AG04449 (cell line): ENCODE data around the gene TMEM178A.
"Not testable (repeated sequence)": the region's sequence is repeated elsewhere in the genome, so short reads cannot be mapped to it uniquely, and the experiment has no call there.

Experiments used
- CTCF ChIA-PET: fragments of 350-600 bp; formaldehyde crosslinking; extraction: SDS; loops from one replicate; lab custom pipeline; 2021; ENCODE audit warnings: antibody characterized with exemption; lab: Yijun Ruan, JAX
- POLR2A ChIA-PET: fragments of 400-600, 350-600 bp; formaldehyde crosslinking; extraction: SDS; loops from one replicate; lab custom pipeline; 2020; ENCODE audit warnings: antibody characterized with exemption, inconsistent platforms; lab: Yijun Ruan, JAX
- DNase-seq: peaks from one replicate; pipeline ENCODE4 v3.0.0-alpha.2; 2010; ENCODE audit warnings: low read depth, low spot score
- H3K4me3 ChIP-seq: 2 replicates; pipeline ENCODE4 v1.5.1; 2011; ENCODE audit warnings: low read depth, mild to moderate bottlenecking, control low read depth, low read length
- TF ChIP-seq, protein P1 (sequence below): IDR thresholded peaks from one replicate; pipeline ENCODE4 v1.5.1; 2011; ENCODE audit warnings: mild to moderate bottlenecking, moderate library complexity, low read length, control low read depth, inconsistent platforms; ENCODE audit not compliant: insufficient read depth; ENCODE audit errors: missing control alignments

TMEM178A gene

DNA sequence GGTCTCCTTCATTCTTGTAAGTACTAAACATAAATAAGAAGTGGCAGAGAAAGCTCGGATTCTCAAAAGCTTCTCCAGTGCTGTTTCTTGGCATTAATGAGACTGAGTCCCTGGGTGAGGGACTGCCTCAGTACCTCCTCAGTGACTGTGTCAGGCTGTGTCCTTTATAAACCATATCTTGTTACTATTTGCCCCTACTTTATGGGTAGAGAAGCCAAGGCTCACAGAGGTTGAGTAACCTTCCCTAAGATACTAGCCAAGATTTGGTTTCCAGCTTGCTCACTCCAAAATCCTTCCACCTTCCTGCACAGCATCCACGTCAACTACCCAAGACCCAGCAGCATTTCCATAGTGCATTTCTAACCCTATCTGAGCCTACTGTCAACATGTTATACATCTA is 57.8 kb downstream of the TMEM178A start:
- POLR2A ChIA-PET = no interaction called here
- CTCF ChIA-PET = interaction anchor here (1.4 kb wide), 1 partner anchor 12 kb away, joined by 4 read pairs; no protein-coding TSS in a partner anchor
- no peak overlapping the region for H3K4me3 ChIP-seq
- TF ChIP-seq, protein P1, sequence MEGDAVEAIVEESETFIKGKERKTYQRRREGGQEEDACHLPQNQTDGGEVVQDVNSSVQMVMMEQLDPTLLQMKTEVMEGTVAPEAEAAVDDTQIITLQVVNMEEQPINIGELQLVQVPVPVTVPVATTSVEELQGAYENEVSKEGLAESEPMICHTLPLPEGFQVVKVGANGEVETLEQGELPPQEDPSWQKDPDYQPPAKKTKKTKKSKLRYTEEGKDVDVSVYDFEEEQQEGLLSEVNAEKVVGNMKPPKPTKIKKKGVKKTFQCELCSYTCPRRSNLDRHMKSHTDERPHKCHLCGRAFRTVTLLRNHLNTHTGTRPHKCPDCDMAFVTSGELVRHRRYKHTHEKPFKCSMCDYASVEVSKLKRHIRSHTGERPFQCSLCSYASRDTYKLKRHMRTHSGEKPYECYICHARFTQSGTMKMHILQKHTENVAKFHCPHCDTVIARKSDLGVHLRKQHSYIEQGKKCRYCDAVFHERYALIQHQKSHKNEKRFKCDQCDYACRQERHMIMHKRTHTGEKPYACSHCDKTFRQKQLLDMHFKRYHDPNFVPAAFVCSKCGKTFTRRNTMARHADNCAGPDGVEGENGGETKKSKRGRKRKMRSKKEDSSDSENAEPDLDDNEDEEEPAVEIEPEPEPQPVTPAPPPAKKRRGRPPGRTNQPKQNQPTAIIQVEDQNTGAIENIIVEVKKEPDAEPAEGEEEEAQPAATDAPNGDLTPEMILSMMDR = no peak
- DNase-seq = no peak

GRCh38 chr2:39723946-39724827 is 58.5 kb downstream of the TMEM178A start:
- DNase-seq = no peak
- H3K4me3 ChIP-seq = no peak overlapping the region
- ChIA-PET POLR2A (no interaction called here), CTCF (interaction anchor here (1.2 to 1.4 kb wide), 2 partner anchors 11 to 26 kb away, joined by 3 to 4 read pairs; no protein-coding TSS in a partner anchor)
- TF ChIP-seq, protein P1 = no peak

- no peak for DNase-seq
- ChIA-PET POLR2A (no interaction called here), CTCF (interaction anchor here (1.2 kb wide), 1 partner anchor 27 kb away, joined by 3 read pairs; no protein-coding TSS in a partner anchor)
- TF ChIP-seq, protein P1 = no peak
- H3K4me3 ChIP-seq = no peak overlapping the region
Measured at GRCh38 chr2:39724828-39725144, 59.1 kb downstream of the TMEM178A start.

GRCh38 chr2:39725401-39725800 is 59.7 kb downstream of the TMEM178A start:
- ChIA-PET POLR2A (no interaction called here), CTCF (interaction anchor here (1.2 kb wide), 1 partner anchor 28 kb away, joined by 3 read pairs; no protein-coding TSS in a partner anchor)
- H3K4me3 ChIP-seq = no peak overlapping the region
- DNase-seq = no peak
- TF ChIP-seq, protein P1 = no peak

DNA sequence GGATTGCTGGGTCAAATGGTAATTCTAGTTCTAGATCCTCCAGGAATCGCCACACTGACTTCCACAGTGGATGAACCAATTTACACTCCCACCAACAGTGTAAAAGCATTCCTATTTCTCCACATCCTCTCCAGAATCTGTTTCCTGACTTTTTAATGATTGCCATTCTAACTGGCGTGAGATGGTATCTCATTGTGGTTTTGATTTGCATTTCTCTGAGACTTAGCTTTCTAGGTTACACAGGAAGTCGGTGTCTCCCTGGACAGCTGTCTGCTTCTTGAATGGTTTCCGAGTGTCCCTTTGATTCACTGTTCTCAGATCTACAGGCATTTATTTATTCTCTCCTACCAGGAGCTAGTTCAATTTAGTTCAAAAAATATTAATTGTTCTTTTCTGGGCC is 62.4 kb downstream of the TMEM178A start:
- CTCF ChIA-PET = interaction anchor here (1.1 to 1.5 kb wide), 2 partner anchors 10 to 31 kb away, joined by 3 to 6 read pairs; no protein-coding TSS in a partner anchor
- DNase-seq, POLR2A ChIA-PET: not testable (repeated sequence)

DNA sequence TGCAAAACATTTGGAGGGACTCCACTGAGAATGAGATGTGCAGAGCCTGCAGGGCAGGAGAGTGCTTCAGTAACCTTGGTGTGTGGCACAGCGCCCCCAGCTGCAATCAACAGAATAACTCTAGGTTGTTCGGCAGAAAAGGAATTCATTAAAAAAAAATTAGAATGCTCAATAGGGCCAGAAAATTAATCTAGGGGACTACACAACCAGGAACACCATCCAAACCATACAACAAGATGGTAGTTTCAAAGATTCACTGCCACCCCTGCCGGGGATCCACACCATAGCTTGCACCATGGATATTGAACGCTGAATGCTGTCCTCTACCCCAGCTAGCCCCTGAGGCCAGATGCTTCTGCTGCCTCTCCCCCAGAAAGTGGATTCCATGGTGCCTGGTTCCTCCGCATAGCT is 63.2 kb downstream of the TMEM178A start:
- ChIA-PET POLR2A (no interaction called here), CTCF (interaction anchor here (0.7 to 3.8 kb wide), 14 partner anchors 9 to 371 kb away, joined by 3 to 27 read pairs (median 4); no protein-coding TSS in a partner anchor)
- DNase-seq = no peak
- TF ChIP-seq, protein P1 = peak; percentile 54
- H3K4me3 ChIP-seq = no peak overlapping the region

More for the DNA sequence above, 62.4 kb downstream of the TMEM178A start:
- not testable (repeated sequence) for H3K4me3 ChIP-seq
